SHP77 treated with DMSO at 0.1 percent for 48 hours (cell line): ENCODE results near the gene RABGAP1L.
"Not testable (repeated sequence)": the region's sequence is repeated elsewhere in the genome, so short reads cannot be mapped to it uniquely, and the experiment has no call there.

Experiments used
- DNase-seq: peaks from one replicate; lab custom pipeline; 2025; lab: John Stamatoyannopoulos, UW

RABGAP1L gene

GRCh38 chr1:174998569-174999215 is 839.4 kb downstream of the RABGAP1L start:
- peak; percentile 72 for DNase-seq

DNA sequence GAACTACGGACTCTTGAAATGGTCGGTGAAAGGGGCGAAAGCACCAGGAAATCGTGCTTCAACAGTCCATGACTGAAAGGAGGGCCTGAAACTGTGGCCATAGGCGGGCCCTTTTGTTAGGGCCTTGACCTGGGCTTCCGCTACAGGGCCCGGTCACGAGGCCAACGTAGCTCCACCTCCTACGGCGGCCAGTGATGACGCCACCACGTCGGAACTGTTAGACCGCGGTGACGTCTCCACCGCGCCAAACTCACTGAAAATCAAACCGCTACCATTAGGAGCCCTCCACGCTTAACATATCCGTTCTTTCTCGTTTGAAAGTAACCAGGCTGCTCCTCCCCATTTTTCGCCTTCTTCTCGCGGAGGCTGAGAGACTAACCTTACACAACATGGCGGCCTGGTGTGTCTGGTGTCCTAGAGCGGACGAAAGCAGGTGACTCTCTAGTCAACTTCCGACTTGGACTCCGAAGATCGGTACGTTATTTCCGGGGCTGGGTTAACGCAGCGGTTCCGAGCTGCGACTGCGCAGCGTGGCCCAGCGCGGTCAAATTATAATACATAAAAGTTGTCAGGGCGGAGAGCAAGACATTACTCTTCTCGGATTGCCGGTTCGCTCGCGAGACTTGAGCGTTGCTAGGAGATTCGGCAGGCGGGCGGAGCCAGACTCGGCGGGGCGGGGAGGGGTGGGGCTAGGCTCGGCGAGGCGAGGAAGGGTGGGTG is 840.1 kb downstream of the RABGAP1L start:
- peak; percentile 89 for DNase-seq

GRCh38 chr1:174999936-175000696 is 840.8 kb downstream of the RABGAP1L start, which contains the start of gene CACYBP:
TSS of gene CACYBP (plus strand) at chr1:174999947. CDS start at chr1:175000181, 234 bp downstream.
- no peak for DNase-seq

DNA sequence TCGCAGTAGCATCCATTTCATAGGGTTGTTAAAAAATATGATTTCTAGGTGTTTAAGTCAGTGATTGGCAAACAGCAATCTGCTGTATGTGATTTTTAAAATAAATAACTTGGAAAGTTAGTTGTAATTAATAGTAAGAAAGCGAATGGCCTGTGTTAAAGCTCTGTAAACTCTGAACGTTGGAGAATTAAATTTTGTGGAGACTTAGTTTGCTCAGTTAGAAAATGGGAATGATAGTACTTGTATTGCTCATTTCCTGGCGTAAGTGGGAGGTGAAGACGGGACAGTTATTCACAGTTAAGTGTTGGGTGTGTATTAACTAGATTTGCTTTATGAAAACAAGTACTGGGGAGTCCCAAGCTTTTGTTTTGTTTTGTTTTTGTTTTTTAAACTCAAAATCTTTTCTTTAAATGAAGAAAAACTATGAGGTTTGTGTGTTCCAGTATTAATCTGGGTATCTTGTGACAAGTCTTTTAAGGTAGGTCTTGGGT is 841.4 kb downstream of the RABGAP1L start:
- no peak for DNase-seq

- no peak for DNase-seq
Measured at GRCh38 chr1:175002910-175003517, 843.7 kb downstream of the RABGAP1L start.

DNA sequence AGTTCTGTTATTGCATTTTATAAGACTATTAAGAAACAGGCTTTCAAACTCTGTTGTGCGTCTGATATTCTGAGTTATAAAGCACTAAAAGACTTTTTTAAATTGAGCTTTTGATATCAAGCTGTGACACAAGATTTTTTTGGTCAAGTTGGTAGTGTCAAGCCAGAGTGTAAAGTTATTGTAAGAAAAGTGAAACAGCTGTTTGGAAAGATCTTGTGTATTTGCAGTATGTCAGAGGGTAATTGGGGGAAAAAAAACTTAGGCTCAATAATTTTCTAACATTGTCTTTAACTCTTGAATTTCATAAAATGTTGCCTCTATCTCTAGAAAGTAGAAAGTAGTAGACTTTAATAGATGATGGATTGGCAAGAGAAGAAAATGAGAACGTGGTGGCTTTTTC is 844.2 kb downstream of the RABGAP1L start:
- no peak for DNase-seq

- no peak for DNase-seq
Measured at GRCh38 chr1:175005085-175005783, 845.9 kb downstream of the RABGAP1L start.

DNA sequence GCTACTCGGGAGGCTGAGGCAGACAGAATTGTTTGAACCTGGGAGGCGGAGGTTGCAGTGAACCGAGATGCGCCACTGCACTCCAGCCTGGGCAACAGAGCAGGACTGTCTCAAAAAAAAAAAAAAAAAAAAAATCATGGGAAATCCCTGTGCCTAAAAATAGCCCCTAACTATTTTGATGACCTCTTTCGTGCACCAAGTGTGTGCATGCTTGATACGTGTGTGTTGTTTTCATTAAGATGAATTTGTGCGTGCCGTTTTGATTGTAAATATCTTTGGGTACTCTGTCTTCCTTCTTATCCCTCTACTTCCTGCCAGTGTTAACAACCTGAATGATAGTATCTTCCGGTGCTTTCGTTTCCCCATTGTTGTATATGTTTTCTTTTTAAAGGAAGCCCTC is 850.2 kb downstream of the RABGAP1L start:
- DNase-seq, result no peak

DNA sequence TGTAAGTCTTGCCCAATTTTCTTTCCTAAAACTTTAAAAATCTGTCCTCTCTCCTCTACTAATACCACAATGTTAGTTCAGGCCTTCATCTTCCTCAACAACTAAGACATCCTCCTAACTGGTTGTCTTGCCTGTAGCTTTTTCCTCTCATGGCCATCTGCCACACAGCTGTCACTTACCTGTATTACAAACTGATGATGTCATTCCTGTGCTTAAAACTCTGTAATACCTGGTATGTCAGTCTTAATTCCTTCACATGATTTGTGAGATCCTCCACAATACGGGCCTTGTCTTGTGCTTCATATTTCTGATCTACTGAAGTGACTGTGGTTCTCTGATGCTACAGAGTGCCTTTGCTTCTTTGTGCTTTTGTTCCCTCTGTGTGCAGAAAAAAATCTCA is 854.1 kb downstream of the RABGAP1L start:
- DNase-seq, result no peak

GRCh38 chr1:175015243-175015642 is 855.9 kb downstream of the RABGAP1L start:
- DNase-seq, result no peak

DNA sequence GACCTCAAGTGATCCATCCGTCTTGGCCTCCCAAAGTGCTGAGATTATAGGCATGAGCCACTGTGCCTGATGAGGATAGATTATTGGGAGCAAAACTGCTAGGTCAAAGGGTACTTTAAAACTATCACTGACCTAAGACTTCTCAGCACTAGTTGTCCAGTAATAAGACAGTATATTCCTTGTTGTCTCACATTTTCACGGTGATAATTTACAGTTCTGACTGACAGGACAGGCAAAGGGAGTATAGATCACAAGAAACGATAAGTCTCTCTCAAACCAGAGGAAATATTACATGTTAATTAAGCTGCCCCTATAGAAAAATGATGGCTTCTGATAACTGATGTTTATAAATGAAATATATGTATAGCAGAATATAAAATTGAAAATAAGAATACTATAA is 860.2 kb downstream of the RABGAP1L start:
- DNase-seq, result no peak

DNA sequence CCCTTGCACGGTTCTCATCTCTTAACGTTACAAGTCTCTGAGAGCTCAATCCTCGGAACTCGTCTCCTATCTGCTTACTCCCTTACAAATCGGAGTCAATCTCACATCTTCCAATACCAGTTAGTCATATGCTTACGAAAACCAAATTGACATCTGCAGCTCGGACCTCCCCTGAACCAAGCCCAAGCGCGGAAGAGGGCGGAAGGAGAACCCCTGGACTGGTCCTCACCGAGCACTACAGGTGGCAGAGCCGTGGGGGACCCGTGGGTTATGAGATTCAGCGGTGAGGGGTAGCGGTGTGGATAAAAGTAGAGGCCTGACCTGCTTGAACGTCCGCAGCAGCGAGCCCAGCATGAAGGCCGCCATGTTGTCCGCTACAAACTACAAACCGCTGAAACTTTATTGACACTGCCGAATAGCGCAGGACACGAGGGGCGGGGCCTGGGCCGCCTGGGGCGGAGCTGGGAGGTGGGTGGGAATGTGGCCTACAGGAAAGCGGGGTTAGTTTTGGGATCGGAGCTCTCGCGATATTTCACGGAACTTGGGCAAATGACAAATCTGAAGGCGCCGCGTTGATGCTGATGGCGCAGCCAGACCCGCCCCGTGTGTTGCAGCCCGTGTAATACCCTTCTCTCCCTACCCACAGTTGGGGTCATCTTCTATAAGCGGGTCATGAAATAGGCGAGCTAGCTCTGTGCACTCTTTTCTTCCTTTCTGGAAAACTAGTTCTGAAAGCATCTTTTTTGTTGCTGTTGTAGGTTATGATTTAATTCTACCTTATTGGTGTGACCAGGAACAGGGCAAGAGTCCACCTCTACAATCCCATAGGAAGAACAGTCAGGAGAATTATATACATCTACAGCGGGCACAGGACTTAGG is 864.0 kb downstream of the RABGAP1L start, which contains the start of gene MRPS14:
MRPS14 (minus strand) TSS at position 383 of the 879 bp plus-strand sequence; CDS start at position 366, 17 bp downstream.
- peak; percentile 89 for DNase-seq

- not testable (repeated sequence) for DNase-seq
Measured at GRCh38 chr1:175023922-175024242, 864.6 kb downstream of the RABGAP1L start.

DNA sequence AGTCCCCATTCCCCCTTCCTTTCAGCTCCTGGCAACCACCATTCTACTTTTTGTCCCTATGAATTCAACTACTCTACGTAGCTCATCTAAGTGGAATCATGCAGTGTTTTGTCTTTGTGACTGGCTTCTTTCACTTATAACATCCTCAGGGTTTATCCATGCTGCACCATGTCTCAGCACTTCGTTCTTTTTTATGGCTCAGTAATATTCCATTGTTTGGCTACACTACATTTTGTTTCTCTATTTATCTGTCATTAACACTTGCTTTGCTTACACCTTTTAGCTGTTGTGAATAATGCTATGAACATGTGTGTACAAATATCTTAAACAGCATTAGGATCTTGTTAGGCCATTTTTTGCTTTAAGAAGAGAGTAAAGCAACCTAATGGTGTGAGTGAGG is 865.5 kb downstream of the RABGAP1L start:
- DNase-seq, result no peak

DNA sequence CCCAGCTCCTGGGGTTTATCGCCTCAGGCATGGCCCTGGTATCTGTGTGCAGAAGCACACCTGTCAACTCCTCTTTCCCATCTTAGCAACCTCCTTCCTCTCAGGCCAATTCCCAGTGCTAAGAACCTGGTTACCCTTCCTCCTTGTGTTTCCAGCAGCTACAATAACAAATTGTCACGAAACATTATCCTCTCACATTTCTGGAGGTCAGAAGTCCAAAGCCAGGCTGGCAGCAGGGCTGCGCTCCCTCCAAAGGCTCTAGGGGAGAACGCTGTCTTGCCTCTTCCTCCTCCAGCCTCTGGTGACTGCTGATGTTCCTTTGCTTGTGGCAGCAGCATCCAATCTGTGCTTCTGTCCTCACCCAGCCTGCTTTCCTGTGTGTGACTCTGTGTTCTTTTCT is 874.6 kb downstream of the RABGAP1L start:
- DNase-seq, result no peak

DNA sequence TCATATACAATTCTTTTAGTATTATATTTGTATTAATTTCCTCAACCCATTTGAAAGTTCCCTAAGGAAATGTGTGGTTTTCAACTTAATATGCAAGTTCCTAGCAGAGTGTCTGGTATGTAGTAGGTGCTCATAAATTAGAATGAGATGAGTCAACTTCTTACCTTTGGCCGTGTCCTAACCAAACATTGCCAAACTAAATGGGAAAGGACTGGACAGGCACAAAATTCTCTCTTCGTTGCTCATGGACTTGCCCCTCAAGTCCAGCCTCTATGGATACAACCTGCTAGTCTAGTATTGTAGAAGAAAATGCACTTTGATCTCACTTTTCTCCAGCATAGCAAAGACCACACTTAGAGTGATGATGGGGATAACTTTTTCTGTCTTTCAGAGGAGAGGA is 875.5 kb downstream of the RABGAP1L start:
- DNase-seq, result no peak

- no peak for DNase-seq
Measured at GRCh38 chr1:175035865-175036264, 876.5 kb downstream of the RABGAP1L start.

DNA sequence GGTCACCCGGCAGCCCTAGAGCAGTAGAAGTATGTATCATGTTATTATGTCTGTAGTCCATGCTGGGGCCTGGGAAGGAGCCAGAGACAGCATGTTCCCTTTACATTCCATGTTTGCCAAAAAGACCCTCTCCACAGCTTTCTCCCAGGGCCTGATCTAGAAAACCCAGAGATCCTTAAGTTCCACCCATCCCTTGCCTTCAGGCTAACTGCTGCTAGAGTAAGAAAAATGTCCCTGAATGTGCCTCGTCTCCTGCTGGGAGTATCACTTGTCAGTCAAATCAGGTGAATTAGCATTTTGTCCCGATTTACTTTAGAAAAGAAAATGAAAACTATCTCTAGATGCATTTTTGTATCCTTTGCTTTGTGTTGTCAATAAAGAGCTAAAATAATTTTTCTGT is 877.2 kb downstream of the RABGAP1L start:
- DNase-seq, result no peak

DNA sequence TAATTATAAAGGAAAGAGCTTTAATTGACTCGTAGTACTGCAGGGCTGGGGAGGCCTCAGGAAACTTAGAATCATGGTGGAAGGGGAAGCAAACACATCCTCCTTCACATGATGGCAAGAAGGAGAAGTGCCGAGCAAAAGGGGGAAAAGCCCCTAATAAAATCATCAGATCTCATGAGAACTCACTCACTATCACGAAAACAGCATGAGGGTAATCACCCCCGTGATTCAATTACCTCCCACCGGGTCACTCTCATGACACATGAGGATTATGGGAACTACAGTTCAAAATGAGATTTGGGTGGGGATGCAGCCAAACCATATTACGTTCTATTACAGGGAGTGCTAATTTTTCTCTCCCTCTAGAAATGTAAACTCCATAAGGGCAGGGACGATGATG is 878.1 kb downstream of the RABGAP1L start:
- no peak for DNase-seq

- DNase-seq, result no peak
Measured at GRCh38 chr1:175040324-175040879, 881.1 kb downstream of the RABGAP1L start.
